ENCODE data around the gene NOTCH3.
A peak's percentile ranks its signal among the peaks of the same experiment; 100 is the strongest.

The NOTCH3 gene

GRCh38 chr19:15241259-15241910 lies 40.6 kb upstream of the NOTCH3 start:
- Mint-ChIP-seq H3K9me3 (no peaks in the 10 kb centered on the region), H3K36me3 (peaks cover 34 to 67% of the 10 kb centered on the region in 2 donors), H3K4me3 (no peak overlapping the region), H3K4me1 (peaks cover under 1 to 5% of the 10 kb centered on the region in 2 donors), H3K27ac (peak overlapping the region; percentile 73), H3K27me3 (no peaks in the 10 kb centered on the region)
- no peak for ATAC-seq (replicated peaks)
- DNase-seq, result no peak

GRCh38 chr19:15240515-15240914 lies 39.7 kb upstream of the NOTCH3 start:
- peak overlapping the region; percentile 86 for H3K27ac Mint-ChIP-seq
- no peaks in the 10 kb centered on the region for H3K9me3 Mint-ChIP-seq

GRCh38 chr19:15239337-15239949 lies 38.6 kb upstream of the NOTCH3 start:
- no peak for ATAC-seq (replicated peaks)
- Mint-ChIP-seq H3K27ac (no peak overlapping the region), H3K36me3 (peaks cover 44 to 68% of the 10 kb centered on the region in 2 donors), H3K9me3 (no peaks in the 10 kb centered on the region), H3K4me3 (no peak overlapping the region), H3K27me3 (no peaks in the 10 kb centered on the region), H3K4me1 (peaks cover 16 to 17% of the 10 kb centered on the region in 2 donors)
- no peak for DNase-seq

More at GRCh38 chr19:15240515-15240914, 39.7 kb upstream of the NOTCH3 start:
- peaks cover 6 to 8% of the 10 kb centered on the region in 2 donors for H3K4me1 Mint-ChIP-seq
- ATAC-seq (replicated peaks) (no peak), DNase-seq (no peak)
- peaks cover 34 to 67% of the 10 kb centered on the region in 2 donors for H3K36me3 Mint-ChIP-seq
- no peak overlapping the region for H3K4me3 Mint-ChIP-seq
- H3K27me3 Mint-ChIP-seq, result no peaks in the 10 kb centered on the region

GRCh38 chr19:15238639-15239155 lies 37.9 kb upstream of the NOTCH3 start:
- ATAC-seq (replicated peaks) (no peak), DNase-seq (no peak)
- Mint-ChIP-seq H3K27me3 (no peaks in the 10 kb centered on the region), H3K36me3 (peaks cover 46 to 70% of the 10 kb centered on the region in 2 donors), H3K9me3 (no peaks in the 10 kb centered on the region), H3K27ac (no peak overlapping the region), H3K4me1 (peaks cover 21 to 24% of the 10 kb centered on the region in 2 donors), H3K4me3 (no peak overlapping the region)

- Mint-ChIP-seq H3K36me3 (peaks cover 45 to 70% of the 10 kb centered on the region in 2 donors), H3K4me3 (no peak overlapping the region), H3K27me3 (peaks cover 0 to under 1% of the 10 kb centered on the region in 2 donors), H3K27ac (no peak overlapping the region), H3K4me1 (peaks cover 23 to 31% of the 10 kb centered on the region in 2 donors), H3K9me3 (no peaks in the 10 kb centered on the region)
- DNase-seq (no peak), ATAC-seq (replicated peaks) (no peak)
Measured at GRCh38 chr19:15237759-15238638, 37.2 kb upstream of the NOTCH3 start.

- no peak for ATAC-seq (replicated peaks)
- Mint-ChIP-seq H3K27ac (no peak overlapping the region), H3K4me1 (peaks cover 26 to 42% of the 10 kb centered on the region in 2 donors), H3K27me3 (peaks cover 9 to 12% of the 10 kb centered on the region in 2 donors), H3K4me3 (no peak overlapping the region), H3K9me3 (no peaks in the 10 kb centered on the region), H3K36me3 (peaks cover 47 to 65% of the 10 kb centered on the region in 2 donors)
- no peak for DNase-seq
Measured at GRCh38 chr19:15236886-15237285, 36.1 kb upstream of the NOTCH3 start.

GRCh38 chr19:15235781-15236180 lies 35.0 kb upstream of the NOTCH3 start:
- peaks cover 41 to 58% of the 10 kb centered on the region in 2 donors for H3K36me3 Mint-ChIP-seq
- DNase-seq, result no peak
- no peak overlapping the region for H3K27ac Mint-ChIP-seq

GRCh38 chr19:15234431-15235130 lies 33.8 kb upstream of the NOTCH3 start:
- H3K9me3 Mint-ChIP-seq, result no peaks in the 10 kb centered on the region
- H3K27ac Mint-ChIP-seq, result peak overlapping the region; percentile 75
- peaks cover 34 to 54% of the 10 kb centered on the region in 2 donors for H3K4me1 Mint-ChIP-seq
- no peak for DNase-seq
- H3K4me3 Mint-ChIP-seq, result no peak overlapping the region
- no peak for ATAC-seq (replicated peaks)
- H3K36me3 Mint-ChIP-seq, result peaks cover 38 to 52% of the 10 kb centered on the region in 2 donors
- peaks cover 17 to 24% of the 10 kb centered on the region in 2 donors for H3K27me3 Mint-ChIP-seq

More at GRCh38 chr19:15235781-15236180, 35.0 kb upstream of the NOTCH3 start:
- peaks cover 34 to 53% of the 10 kb centered on the region in 2 donors for H3K4me1 Mint-ChIP-seq
- H3K27me3 Mint-ChIP-seq, result peaks cover 16 to 22% of the 10 kb centered on the region in 2 donors
- H3K4me3 Mint-ChIP-seq, result no peak overlapping the region
- H3K9me3 Mint-ChIP-seq, result no peaks in the 10 kb centered on the region
- ATAC-seq (replicated peaks), result no peak

- Mint-ChIP-seq H3K9me3 (no peaks in the 10 kb centered on the region), H3K36me3 (peaks cover 27 to 30% of the 10 kb centered on the region in 2 donors), H3K27me3 (peaks cover 17 to 24% of the 10 kb centered on the region in 2 donors), H3K4me1 (peaks cover 31 to 53% of the 10 kb centered on the region in 2 donors), H3K27ac (no peak overlapping the region), H3K4me3 (no peak overlapping the region)
- ATAC-seq (replicated peaks) (peak in 1 of 2 donors; percentile 19), DNase-seq (no peak)
Measured at GRCh38 chr19:15231271-15231670, 30.5 kb upstream of the NOTCH3 start.

GRCh38 chr19:15227261-15227660 lies 26.5 kb upstream of the NOTCH3 start:
- ATAC-seq (replicated peaks) (no peak), DNase-seq (no peak)
- peaks cover 23 to 36% of the 10 kb centered on the region in 2 donors for H3K27me3 Mint-ChIP-seq
- peaks cover 23 to 38% of the 10 kb centered on the region in 2 donors for H3K4me1 Mint-ChIP-seq
- H3K27ac Mint-ChIP-seq, result no peak overlapping the region
- no peaks in the 10 kb centered on the region for H3K9me3 Mint-ChIP-seq
- H3K4me3 Mint-ChIP-seq, result no peak overlapping the region
- H3K36me3 Mint-ChIP-seq, result peaks cover 0 to 2% of the 10 kb centered on the region in 2 donors

GRCh38 chr19:15225760-15226159 lies 25.0 kb upstream of the NOTCH3 start:
- no peak for ATAC-seq (replicated peaks)
- Mint-ChIP-seq H3K27me3 (peaks cover 14 to 36% of the 10 kb centered on the region in 2 donors), H3K4me3 (no peak overlapping the region), H3K27ac (no peak overlapping the region), H3K9me3 (no peaks in the 10 kb centered on the region), H3K36me3 (no peaks in the 10 kb centered on the region), H3K4me1 (peaks cover 14 to 24% of the 10 kb centered on the region in 2 donors)
- DNase-seq, result no peak

- ATAC-seq (replicated peaks) (peak in 1 of 2 donors; percentile 12), DNase-seq (no peak)
- H3K4me1 Mint-ChIP-seq, result peaks cover 13 to 23% of the 10 kb centered on the region in 2 donors
- H3K4me3 Mint-ChIP-seq, result peak overlapping the region; percentile 86 to 89
- H3K27ac Mint-ChIP-seq, result peak overlapping the region; percentile 85
- no peaks in the 10 kb centered on the region for H3K9me3 Mint-ChIP-seq
- peaks cover 14 to 43% of the 10 kb centered on the region in 2 donors for H3K27me3 Mint-ChIP-seq
- no peaks in the 10 kb centered on the region for H3K36me3 Mint-ChIP-seq
Measured at GRCh38 chr19:15223649-15224361, 23.0 kb upstream of the NOTCH3 start.

All from stimulated activated naive B cell treated with anti-CD40 and anti-IgM and Interleukin-4, amounts not matched to agents 10 μg/mL and 1 μg/mL and 100 μg/mL, for 72 hours (primary cell).